HG03196 (cell line): Measurements from ENCODE around the gene FBF1.

Source experiments
- ATAC-seq: cut with Tn5 transposase; IDR thresholded peaks from one replicate; pipeline ENCODE4 v1.9.1; 2021; ENCODE audit not compliant: unreplicated experiment

Gene FBF1

DNA sequence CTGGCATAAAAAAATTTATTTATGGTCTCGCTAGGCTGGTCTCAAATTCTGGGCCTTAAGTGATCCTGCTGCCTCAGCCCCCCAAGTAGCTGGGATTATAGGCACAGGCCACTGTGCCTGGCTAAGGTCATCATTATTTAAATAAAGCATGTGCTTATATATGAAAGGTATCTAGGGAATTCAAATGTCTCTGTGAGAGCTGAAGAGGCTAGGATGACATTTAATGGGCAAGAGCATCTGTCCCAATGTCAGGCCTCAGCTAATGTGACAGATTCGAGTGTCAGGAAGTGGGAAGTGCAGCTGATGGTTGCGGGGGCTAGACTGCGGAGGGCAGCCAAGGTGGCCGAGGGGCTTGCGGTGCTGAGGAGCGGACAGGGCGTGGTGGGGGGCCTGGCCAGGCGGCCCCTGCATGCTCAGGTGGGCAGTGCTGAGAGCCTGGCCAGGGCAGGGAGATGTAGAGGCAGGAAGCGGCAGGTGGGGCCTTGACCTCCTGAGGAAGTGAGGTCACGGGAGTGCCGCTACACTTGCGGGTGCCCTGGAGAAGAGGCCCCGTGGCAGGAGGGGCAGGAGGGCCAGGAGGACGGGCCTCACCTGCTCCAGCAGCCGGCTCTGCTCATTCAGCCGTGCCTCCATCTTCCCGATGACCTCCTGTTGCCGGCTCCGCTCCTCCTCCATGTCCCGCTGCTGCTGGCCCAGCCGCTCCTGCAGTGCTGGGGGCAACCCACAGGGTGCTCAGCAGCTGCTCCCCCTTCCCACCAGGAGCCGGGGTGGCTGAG is 23.5 kb downstream of the FBF1 start:
- ATAC-seq: no peak

GRCh38 chr17:75915268-75915667 is 25.6 kb downstream of the FBF1 start:
- no peak for ATAC-seq

DNA sequence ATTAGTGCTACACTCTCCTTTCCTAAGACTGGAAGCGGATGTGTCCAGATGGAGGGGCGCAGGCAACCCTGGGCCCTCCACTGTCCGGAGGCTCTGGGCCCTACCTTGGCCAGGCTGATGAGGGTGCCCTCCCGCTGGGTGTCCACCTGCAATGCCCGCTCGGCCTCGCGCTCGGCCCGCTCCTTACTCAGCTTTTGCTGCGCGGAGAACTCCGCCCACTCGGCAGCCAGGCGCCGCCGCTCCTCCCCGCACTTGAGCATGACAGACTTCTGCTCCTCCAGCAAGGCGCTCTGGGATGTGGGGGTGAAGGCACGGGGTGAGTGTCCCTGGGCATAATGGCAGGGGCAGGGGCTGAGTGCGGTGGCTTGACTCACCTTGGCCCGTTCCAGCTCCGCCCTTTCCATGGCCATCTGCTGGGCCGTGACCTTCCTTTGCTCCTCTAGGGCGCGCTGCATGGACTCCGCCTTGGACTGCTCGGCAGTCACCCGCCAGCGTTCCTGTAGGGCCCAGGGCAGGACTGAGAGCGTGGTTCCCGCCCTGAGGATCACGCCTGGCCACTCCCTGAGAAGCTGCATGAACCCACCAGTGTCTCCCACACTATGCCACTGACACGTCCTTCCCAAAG is 26.1 kb downstream of the FBF1 start:
- no peak for ATAC-seq

GRCh38 chr17:75913537-75914210 is 27.2 kb downstream of the FBF1 start:
- no peak for ATAC-seq

GRCh38 chr17:75910699-75911098 is 30.1 kb downstream of the FBF1 start:
- no peak for ATAC-seq

DNA sequence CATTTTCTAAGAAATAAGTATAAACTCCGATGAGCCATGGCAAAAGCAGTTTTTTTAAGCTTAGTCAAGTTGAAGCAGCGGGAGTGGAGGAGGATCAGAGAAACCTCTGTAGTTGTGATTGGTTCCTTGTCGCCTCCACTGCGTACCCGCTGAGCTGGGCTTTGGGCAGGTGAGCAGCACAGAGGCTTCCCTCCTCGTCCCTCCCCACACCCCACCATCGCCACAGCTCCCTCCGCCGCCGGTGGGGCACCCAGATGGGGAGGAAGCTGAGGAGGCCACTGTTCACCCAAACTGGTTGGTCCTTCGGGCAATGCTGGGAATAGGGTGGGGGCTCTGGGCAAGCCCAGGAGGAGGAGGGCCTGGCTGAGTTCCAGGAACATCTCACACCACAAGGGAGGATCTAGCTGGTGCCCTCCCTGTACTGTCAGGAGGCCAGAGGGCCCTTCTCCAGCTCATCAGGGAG is 31.0 kb downstream of the FBF1 start:
- no peak for ATAC-seq

DNA sequence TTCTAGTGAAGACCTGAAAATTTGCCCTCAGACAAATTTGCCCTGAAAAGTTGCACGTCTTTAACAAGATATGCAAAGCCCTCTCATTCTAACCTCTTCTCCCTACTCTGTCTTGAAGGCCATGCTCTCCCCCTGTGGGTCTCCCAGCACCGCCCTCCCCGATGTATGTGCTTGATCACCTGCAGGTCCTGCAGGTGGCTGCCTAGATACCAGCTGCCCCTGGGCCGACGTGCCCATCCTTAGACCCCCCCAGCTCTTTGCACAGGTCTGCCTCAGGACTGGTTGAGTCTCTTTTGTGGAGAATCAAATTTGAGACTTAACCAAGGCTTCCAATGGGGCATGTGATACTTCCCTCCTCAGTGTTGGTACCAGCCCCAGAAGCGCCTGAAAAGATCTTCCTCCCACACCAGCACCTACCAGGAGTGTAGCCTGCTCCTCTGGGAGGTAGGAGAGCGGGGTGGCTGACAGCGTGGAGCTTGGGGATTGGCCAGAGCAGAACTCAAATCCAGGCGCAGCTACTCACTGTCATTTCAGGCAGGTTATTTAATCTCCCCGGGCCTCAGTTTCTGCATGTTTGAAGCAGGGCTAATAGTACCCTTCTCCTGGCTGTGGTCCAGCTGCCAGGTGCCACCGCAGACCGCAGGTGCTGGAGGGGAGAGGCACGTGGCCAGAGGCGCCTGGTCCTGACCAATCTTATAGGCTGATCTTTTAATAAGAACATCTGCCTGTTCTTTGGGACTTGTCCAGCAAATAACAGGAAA is 31.6 kb downstream of the FBF1 start:
- no peak for ATAC-seq

DNA sequence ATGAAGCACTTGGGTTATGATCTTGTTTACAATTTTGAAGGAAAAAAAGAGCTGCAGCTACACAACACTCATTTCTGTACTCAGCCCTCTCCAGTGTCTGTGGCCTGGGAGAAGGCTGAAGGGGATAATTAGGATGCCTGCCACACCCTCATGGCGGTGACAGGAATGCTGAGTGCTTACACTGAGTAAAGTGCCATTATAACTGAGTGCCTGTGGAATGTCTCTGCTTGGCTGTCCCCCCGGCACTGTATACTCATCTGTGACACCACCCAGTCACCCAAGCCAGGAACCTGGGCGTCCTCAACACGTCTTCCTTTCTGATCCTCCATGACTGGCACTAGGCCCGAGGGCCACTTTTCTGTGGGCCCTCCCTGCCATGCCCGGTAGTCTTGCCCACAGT is 32.6 kb downstream of the FBF1 start:
- ATAC-seq: no peak

DNA sequence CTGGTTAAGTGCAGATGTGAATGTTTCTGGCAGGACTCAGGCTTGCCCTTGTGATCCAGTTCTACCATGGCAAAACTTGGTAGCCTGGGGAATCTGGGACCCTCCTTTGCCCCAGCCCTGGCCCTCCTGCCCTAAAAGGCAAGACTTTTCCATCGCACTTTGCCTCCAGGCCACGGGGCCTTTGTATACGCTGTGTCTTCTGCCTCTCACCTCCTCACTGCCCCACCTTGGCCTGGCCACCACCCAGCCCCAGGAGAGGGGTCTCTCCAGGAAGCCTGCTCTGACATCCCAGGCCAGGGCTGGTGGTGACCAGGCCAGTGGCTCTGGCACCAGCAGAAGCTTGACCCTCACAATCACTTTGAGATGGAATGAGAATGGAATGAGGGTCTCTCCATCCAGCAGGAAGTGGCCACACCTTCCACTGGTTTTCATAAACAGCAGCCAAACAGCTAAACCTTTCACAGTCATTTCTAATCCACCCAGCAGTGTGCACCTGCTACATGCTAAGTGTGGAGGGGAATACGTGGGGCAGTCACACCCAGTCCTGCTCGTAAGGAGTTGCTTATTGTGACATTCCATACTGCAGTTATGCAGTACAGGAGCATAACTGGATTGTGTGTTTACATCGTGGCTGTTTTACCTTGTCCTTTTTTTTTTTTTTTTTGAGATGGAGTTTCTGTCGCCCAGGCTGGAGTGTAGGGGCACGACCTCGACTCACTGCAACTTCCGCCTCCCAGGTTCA is 34.5 kb downstream of the FBF1 start:
- ATAC-seq: no peak

DNA sequence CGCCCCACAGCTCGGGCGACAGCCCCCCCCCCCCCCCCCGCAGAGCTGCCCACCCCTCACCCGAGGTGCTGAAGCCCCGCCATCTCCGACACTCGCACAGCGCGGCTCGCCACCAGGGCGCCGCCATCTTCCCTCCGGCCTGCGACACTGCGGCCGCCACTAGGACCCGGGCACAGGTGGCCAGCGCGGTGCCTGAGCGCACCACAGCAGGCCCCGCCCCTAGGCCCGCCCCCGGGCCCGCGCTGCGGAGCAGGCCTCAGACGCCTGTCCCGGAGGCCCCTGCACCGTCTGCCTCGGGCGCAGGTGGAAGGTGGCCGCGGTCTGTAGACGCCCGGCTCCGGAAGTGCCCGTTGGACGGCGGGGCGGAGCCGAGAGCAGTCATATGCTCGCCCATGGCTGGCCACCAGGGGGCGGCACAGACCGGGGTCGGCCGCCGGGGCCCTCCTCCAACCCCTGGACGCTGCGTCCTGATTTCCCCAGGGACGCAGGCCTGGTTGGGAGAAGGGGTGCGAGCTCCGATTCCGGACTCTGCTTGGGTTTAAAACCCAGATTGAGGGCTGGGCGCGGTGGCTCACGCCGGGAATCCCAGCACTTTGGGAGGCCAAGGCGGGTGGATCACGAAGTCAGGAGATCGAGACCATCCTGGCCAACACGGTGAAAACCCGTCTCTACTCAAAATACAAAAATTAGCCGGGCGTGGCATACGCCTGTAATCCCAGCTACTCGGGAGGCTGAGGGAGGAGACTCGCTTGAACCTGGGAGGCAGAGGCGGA is 35.9 kb downstream of the FBF1 start, which contains the start of gene MRPL38:
MRPL38 (minus strand) TSS at position 136 of the 773 bp plus-strand sequence; CDS start at position 127, 9 bp downstream.
- peak; percentile 92 for ATAC-seq

- no peak for ATAC-seq
These were observed 38.4 kb downstream of the FBF1 start for GRCh38 chr17:75902406-75902805.

DNA sequence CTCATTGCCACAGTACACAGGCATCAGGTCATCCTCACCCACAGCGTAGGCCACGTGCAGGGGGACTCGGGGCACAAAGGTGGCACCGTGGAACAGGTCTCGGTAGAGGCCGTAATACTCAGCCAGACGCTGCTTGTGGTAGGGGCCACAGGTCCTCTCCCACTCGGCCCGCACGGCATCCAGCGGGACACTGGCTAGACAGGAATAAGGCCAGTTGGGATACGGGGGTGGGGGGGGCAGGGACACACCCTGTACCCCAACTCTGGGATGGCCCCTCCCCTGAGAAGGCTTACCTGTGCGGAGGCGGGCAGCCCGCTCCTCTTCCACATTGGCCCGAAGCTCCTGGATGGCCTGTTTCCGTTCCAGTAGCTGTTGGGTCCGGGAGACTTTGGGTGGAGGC is 39.1 kb downstream of the FBF1 start:
- no peak for ATAC-seq

DNA sequence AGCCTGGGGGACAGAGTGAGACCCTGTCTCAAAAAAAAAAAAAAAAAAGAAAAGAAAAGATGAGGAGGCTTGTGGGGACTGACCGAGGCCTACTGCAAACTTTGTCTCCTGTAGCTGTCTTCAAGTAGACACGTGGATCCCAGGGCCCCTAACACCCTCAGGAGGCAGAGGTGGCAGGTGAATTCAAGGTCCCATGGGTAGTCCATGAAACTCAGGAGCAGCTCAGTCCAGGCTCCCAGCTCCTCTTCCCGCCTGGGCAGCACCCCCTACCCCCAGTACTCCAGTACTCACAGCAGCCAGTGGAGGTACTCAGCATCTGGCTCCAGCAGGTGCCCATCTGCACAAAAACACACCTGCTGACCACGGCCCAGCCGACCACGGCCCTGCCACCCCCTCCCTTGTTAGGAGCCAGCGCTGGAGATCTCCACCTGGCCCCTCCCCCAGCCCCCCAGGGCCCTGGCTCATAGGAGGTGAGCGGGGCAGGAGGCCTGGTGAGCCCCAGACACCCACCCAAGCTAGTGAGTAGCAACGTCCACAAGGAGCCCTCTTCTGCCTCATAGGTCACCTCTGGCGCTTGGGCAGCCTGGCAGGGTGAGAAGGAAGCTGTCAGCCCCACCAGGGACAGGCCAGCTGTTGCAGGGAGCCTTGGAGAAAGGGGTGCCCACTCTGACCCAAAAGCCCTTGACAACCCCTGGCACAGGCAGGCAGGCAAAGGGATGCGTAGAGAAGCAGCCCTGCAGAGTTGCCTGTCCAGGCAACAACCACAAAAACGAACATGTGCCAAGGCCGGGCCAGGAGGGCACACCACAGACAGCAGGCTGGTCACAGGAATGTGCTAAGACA is 39.9 kb downstream of the FBF1 start:
- no peak for ATAC-seq

GRCh38 chr17:75899767-75900468 is 40.9 kb downstream of the FBF1 start:
- no peak for ATAC-seq

- no peak for ATAC-seq
These were observed 41.5 kb downstream of the FBF1 start for GRCh38 chr17:75899353-75899752.

DNA sequence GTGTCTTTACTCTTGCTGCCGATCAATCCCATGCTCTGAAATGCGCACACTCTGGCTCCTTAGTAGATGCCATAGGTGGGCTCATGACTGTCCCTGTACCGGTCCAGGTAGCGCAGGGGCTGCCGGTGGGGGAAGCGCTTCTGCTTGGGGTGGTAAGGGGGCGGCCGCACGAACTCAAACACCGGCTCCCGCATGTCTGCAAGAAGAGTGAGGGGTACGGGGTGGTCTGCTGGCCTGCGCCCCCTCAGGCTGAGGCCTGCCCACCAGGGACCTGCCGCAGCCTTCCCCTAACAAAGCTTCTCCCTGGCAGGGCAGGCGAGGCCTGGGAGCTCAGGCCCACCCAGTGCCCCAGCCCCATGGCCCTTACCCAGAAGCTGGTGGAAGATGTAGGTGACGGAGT is 42.1 kb downstream of the FBF1 start:
- ATAC-seq: no peak

- ATAC-seq: no peak
These were observed 42.8 kb downstream of the FBF1 start for GRCh38 chr17:75898065-75898464.
